ENCODE measurements around the gene SMAD4.
"Not testable (repeated sequence)": the region's sequence is repeated elsewhere in the genome, so short reads cannot be mapped to it uniquely, and the experiment has no call there.

The SMAD4 gene

DNA sequence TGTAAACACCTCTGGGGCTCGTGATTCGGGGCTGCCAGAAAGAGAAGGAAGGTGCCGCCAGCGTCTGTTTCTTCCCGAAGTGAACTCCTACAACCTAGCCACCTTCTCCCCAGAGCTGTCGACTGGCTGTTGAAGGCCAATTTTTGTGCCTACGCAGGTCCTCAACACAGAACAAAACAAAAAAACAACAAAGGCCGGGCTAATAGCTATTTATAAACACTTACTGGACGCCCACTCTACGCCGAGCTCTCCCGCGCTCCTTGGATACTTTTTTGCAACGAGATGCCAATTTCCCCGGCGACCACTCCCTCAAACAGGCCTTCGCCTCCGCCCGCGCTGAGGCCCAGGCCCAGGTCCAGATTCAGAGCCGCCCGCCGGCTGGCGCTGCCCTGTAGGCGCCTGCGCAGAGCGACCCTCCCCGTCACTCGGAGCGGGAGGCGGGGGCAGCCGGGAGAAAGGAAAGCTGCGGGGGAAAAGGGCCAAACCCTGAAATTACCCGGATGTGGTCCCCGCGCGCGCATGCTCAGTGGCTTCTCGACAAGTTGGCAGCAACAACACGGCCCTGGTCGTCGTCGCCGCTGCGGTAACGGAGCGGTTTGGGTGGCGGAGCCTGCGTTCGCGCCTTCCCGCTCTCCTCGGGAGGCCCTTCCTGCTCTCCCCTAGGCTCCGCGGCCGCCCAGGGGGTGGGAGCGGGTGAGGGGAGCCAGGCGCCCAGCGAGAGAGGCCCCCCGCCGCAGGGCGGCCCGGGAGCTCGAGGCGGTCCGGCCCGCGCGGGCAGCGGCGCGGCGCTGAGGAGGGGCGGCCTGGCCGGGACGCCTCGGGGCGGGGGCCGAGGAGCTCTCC is at the start of gene SMAD4:
Gene SMAD4, plus strand, starts transcription at position 520 of the 843 bp plus-strand sequence. CDS start 16,834 bp downstream, outside the sequence.
- DNase-seq, result peak; percentile 99

DNA sequence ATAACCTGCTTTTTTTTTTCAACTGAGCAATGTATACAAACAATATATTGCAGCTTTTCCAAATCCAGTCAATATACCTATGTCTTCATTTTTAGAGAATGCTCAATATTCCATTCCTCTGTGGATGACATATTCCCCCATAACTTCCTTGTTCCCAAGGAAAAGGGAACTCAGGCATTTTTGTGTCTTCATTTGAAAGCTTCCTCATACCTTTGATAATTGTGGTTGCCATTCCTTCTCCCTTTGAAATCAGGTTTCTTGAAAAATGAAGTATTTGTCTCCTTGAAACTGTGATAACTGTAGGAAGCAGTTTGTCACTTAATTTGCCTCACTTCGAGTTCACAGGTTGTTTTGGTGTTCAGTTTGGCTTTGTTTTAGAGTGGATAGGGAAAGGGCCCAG is 48.6 kb upstream of the SMAD4 start:
- no peak for DNase-seq

DNA sequence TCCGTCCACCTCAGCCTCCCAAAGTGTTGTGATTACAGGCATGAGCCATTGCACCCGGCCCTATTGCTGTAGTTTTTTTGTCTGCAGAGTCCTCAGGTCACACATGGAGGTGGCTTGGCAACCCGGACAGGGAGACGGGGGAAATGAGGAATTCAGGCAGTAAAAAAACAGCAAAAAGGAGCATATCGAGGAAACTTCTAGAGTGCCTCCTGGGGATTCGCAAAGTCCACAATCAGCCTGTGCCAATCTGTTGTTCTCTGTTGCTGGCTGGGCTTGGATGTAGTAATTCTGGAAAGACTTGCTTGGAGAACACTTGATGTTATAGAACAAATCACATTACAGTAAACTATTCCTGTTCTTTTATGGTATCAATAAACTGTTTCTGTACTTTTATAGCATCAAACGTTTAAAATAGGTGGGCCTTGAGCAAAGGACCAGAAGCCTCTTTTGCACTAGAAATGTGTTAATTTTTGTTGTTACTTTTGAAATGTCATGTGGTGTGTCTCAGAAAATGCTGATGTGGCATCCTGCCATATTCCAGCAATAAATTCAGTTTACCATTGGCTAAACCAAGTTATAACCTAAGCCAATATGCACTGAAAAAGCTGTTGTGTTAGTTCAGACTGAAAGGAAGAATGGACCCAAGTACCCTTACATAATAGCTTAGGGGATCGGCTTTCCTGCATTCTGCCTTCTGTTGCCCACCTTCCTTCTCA is 47.8 kb upstream of the SMAD4 start:
- DNase-seq, result no peak

DNA sequence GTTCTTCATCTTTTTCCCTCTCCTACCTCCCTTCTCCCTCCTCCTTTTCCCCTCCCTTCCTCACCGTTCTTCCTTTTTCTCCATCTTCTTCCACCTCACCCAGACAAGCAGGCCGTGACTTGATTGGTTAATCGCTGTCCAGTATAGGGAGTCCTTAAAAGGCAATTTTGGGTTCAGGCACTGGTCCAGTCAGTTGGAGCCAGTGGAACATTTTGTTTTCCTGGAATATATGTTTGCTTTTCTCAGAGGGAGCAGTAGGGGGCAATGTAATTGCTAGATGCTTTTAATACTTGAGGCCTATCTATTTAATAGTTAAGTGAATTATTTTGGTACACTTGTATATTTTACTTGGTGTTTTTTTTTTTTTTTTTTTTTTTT is 47.2 kb upstream of the SMAD4 start:
- DNase-seq, result no peak

DNA sequence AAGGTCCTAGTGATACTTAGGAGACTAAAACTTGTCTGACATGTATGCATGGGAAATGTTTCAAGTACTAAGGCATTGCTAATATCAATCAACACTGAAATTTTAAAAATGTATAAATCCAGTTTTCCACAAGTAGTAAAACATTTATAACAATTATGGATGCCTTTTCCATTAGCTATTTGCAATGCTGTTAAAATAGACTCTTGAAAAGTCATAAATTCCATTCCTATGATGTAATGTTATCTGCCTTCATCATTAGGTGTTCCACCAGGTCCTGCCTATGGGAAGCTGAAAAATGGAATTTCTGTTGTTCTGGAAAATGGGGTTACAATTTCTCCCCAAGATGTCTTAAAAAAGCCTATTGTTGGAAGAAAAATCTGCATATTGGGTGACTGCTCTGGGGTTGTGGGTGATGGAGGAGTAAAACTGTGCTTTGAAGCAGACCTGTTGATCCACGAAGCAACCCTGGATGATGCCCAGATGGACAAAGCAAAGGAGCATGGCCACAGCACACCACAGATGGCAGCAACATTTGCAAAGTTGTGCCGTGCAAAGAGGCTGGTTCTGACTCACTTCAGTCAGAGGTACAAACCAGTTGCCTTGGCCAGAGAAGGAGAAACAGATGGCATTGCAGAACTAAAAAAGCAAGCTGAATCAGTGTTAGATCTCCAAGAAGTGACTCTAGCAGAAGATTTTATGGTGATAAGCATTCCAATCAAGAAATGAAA is 43.5 kb upstream of the SMAD4 start:
- no peak for DNase-seq

DNA sequence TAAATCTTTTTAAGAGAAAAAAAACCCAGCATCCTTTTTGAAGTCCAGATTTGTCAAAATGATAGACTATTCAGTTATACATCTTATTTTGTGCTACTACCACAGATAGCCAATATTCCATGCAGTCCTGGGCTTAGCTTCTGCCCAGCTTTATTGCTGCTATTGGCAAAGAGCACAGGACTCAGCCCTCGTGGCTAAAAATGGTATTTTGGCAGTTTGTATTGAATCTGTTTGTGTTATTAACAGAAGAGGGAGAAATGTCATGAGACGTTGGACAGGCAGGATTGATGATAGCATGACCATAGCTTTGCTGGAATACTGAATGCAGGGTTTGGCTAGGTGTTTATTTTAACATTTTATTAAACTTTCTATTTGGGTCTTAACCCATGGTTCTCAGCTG is 42.8 kb upstream of the SMAD4 start:
- no peak for DNase-seq

DNA sequence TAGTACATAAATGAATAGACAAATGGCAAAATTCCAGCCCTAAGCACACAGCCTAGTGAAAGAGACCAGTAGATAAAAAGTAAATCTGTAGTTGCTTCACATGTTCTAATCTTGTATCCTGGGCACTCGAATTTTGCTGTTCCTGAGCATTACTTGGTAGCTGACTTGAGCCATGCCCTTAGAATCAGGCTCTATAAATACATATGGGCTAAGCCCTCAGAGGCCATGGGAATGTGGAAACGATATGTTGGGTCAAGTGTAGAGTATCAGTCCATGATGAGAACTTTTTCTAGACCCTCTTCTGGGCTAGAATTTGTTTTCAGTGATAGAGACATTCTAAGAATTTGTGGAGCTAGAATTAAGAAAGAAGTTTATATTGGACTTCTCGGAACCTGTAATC is 40.3 kb upstream of the SMAD4 start:
- no peak for DNase-seq

DNA sequence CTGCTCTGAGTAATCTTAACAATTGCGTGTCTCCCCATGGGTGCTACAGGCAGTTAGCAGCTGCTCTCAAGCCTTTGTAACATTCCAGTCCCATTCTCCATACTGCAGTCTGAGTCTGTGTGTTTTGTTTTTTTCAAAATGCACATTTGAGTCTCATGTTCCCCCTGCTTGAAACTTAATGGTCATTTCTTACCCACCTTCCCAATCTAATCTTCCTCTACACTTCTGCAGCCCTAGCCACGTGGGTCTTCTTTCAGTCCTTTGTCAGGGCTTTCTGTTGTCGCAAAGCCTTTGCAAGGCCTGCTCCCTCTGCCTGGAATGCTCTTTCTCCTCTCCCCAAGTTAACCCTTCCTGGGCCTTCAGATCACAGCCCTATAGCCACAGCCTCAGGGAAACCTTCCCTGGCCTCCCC is 37.7 kb upstream of the SMAD4 start:
- DNase-seq, result no peak

DNA sequence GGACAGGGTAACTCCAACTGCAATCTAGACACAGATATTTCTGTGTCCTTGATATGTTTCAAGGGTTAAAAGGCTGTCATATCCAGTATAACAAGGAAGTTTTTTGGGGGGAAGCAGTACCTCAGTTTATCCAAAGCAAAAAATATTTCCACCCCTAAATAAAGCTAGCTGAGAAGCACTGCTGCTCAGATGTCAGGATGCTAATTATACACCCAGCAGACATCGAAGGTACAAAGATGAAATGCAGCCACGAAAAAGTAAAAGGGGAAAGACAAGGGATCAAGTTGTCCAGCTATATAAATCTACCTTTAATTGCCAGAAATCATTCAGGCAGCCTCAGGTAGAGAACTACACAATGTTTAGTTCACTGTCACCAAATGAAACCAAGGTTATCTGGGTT is 36.0 kb upstream of the SMAD4 start:
- no peak for DNase-seq

DNA sequence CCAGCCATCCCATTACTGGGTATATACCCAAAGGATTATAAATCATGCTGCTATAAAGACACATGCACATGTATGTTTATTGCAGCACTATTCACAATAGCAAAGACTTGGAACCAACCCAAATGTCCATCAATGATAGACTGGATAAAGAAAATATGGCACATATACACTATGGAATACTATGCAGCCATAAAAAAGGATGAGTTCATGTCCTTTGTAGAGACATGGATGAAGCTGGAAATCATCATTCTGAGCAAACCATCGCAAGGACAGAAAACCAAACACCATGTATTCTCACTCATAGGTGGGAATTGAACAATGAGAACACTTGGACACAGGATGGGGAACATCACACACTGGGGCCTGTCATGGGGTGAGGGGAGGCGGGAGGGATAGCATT is 26.8 kb upstream of the SMAD4 start:
- DNase-seq, result not testable (repeated sequence)

DNA sequence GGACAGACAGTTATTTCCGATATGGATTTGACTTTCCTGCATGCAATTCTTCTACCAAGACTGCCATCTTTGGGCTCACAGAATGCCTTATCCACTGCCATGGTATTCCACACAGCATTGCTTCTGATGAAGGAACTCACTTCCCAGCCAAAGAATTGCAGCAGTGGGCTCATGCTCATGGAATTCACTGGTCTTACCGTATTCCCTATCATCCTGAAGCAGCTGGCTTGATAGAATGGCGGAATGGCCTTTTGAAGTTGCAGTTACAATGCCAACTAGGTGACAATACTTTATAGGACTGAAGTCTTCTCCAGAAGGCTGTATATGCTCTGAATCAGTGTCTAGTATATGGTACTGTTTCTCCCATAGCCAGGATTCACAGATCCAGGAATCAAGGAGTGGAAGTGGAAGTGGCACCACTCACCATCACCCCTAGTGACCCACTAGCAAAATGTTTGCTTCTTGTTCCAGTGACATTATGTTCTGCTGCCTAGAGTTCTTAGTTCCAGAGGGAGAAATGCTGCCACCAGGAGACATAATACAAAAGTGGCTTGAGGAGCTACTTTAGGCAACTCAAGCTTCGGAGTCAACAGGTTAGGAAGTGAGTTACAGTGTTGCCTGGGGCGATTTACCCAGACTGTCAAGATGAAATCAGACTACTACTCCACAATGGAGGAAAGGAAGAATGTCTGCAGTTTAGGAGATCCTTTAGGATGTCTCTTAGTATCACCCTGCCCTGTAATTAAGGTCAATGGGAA is 23.8 kb upstream of the SMAD4 start:
- DNase-seq, result no peak

DNA sequence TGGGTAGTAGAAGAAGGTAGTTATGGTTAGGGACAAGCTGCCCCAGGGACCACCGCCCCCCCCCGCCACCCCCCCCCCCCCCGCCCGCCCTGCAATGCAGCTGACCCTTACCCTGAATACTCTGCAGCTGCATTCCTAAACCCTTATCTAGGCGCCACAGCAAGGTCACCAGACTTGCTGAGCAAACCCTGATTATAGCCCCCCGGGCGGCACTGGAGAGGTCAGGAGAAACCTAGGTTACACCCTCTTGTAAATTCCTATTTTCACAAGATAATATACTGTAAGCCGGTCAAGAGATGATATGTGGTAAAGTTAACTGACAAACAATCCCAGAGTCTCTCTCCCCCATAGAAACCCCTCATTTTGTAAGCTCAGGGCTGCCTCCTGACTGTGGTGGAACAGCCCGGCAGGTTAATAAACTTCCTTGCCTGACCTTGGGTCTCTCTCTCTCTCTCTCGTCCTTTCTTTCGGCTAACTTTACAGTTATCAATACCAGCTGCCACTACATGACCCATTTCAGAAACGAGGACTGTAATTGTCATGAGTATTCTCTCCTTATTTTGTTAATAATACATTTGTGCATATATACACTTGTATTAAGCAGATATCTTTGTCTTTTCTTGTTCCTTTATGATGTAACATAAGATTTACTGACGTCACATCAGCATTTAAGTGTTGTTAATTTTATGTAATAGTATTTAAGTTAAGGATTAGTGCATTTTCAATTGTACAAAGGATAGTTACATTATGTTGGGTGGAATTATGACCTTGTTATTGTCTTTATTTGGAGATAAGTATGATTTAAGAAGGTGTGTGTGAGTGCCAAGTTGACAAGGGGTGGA is 22.8 kb upstream of the SMAD4 start:
- no peak for DNase-seq

DNA sequence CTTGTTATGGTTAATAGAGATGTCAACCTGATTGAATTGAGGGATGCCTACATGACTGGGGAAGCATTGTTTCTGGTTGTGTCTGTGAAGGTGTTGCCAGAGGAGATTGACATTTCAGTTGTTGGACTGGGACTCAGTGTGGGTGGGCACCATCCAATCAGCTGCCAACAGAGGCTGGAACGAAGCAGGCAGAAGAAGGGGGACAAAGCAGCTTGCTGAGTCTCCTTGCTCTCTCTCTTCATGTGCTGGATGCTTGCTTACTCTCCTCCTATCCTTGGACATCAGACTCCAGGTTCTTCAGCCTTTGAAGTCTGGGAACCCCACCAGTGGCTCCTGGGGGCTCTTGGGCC is 22.2 kb upstream of the SMAD4 start:
- DNase-seq, result no peak

DNA sequence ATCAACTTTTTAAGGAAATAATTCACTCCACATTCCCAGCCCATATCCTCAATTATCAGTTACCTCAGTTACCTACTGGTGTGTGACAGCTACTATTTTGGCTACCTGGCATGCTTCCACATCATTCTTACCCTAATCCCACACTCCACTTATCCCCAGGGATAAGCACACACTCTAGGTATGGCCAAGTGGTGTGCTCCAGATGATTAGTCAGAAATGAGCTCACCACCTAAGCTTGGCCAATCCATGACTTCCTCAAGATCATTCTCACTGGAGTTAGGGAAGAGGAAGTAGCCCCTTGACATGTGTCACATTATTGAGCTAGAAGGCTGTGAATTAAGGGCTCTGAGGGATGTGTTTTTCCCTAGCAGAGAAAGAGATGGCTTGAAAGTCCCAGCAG is 20.9 kb upstream of the SMAD4 start:
- DNase-seq, result no peak

DNA sequence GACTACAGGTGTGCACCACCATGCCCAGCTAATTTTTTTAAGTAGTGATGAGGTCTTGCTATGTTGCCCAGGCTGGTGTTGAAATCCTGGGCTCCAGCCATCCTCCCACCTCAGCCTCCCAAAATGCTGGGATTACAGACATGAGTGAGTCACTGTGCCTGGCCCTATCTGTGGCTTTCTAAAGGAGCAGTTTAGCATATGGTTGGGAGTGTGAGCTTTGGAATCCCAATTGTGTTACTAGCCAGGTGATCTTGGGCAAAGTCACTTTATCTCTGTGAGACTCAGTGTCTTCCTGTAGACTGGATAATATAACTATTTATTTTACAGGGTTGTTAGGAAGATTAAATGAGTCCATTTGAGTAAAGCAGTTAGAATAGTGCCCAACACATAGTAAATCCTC is 19.8 kb upstream of the SMAD4 start:
- no peak for DNase-seq

DNA sequence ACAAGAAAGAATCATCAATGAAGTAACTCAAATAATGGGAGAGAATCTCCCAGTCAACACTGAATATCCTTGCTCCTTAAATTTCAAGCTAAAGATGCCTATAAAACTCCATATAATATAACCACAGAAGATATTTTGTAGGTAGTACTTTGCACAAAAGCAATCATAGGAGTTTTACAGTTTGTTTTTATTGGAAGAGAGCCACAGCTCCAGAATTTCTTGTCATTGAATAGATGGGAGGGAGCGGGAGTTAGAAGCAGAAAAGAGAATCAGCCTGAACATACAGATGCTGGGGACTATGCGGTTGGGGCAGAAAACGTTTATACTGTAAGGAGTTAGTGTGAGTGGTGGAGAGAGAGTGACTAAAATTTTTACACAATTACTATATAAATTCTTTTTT is 18.3 kb upstream of the SMAD4 start:
- DNase-seq, result no peak

DNA sequence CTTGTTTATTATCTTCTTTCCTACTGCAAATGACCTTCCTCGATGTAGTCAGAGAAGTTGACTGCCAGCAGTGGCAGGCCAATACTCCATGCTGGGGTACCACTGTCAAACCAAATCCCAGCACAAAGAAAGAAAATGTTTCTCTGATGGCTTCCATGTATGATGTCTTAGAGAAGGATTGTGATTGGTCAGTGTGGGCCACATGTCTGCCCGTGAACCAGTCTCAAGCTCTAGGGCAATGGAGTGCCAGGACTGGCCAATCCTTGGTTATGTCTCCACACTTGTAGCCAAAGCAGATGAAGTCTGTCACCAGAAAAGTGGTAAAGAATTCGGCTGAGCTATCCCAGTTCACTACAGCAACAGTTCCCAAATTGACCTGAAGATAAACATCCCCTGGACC is 17.6 kb upstream of the SMAD4 start:
- DNase-seq, result no peak

DNA sequence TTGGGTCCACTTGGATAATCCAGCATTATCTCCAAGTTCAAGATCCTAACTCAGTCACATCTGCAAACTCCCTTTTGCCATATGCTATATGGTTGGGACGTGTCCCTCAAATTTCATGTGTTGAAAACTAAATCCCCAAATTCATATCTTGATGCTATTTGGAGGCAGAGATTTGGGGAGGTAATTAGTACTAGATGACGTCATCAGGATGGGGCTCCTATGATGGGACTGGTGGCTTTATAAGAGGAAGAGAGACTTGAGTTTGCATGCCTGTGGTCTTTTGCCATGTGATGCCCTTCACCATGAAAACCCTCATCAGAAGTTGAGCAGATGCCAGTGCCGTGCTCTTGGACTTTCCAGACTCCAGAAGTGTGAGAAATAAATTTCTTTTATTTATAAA is 16.8 kb upstream of the SMAD4 start:
- no peak for DNase-seq

DNA sequence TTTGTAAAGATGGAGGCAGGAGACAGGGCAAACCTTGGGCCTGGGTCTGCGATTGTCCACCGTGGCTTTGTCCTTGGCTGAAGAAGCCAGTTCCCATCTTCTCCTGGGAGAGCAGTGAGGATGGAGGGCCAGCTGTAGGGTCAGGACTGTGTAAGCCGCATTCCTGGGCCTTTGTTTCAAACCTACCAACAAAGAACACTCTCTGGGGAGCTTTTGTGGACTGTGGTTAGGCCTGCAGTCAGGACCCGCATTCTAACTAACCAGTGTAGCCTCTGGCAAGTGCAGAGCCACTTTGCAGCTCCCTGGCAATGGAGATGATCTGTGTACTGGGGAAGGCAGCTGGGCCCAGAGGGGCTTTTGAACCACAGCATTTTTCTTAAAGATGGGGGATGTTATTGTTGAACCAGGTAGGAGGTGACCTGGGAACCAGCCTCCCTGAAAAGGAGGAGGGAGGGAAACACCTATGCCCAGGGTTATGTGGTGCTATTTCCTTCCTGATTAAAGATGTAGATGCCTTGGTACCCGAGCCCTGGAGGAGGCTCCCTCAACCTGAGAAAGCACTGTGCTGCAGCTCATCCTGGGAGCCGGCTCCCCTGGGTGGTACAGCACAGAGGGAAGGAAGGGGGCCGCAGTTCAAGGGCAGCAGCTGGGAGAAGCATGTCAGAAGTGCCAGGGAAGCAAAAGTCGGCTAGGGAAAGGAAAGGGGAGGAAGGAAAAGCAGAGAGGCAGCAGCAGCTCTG is 12.7 kb upstream of the SMAD4 start:
- no peak for DNase-seq

DNA sequence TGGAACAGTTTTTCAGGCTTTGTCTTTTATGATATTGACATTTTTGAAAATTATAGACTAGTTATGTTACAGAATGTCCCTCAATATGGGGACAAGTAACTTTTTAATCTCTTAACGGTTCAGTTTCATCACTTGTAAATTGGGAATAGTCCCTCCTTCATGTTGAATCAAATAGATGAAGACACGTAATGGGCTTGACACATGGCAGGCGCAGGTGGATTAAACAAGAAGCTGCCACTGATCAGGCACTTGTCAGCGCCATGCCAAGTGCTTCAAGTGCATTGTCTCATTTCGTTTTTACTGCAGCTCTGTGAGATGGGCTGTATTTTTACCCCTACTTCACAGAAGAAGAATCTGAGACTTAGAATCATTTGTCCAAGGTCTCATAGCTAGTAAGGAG is 9.5 kb upstream of the SMAD4 start:
- no peak for DNase-seq

DNA sequence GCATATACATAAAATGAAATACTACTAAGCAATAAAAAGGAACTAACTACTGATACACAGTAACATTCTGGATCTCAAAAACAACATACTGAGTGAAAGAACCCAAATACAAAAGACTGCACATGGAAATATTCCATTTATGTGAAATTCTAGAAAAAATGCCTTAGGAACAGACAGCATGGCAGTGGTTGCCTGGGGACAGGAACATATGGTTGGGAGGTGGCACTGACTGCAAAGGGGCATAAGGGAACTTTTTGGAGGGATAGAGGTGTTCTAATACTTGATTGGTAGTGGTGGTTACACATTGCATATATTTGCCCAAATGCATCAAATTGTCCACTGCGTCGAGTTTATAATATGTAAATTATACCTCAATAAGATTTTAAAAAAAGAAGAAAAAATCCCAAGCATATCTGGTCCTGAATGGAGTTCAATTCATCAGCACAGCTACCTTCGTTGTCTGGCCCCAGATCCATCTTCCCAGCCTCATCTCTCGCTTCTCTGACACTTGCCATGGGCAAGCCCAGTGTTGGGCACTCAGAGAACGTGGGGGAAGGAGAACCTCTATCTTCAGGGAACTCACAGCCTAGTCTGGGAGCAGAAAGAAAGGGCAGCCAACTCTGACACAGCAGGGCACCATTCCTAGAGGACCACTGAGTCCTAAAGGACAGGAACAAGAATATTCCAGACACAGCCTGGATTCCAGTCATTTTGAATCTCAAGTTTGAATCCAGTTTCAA is 8.6 kb upstream of the SMAD4 start:
- DNase-seq, result no peak
